Activated CD8-positive, alpha-beta memory T cell treated with anti-CD3 and anti-CD28 coated beads, Interleukin-2, amount 50 U/mL, for 48 hours (primary cell): Measurements from ENCODE around the gene HTR6.

Source experiments
- DNase-seq: peaks from one replicate; pipeline ENCODE4 v3.0.0-alpha.2; 2020

Gene HTR6

DNA sequence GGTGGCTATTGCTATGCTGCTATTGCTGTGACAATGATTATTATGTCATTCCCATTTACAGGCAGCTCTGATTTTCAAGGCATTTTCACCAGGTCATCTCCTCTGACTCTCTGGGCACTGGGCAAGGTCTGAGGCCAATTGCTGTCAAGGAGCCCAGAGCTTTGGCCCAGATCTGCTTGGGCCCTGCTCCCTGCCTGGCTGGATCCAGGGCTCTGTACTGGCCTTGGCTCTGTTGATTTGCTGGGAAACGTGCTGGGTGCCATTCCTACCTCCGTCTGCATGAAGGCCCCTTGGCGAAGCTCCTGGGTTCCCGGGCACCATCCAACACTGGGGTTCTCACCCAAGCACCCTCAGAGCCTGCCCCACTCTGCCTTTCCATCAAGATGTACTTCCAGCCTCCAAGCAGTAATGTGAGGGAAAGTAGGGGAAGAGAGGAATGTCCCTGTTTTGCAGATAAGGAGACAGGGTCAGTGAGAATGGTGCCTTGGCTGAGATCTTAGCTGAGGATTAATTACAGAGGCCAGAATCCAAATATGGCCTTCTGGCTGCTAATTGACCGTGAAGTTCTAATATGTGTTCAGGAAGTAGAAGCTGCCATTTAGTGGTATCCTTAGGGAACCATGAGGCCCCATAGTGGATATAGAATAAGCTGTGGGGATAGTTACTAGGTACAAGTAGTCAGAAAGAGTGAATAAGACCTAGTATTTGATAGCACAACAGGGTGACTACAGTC, 63.9 kb downstream of the HTR6 start:
- DNase-seq, result no peak

DNA sequence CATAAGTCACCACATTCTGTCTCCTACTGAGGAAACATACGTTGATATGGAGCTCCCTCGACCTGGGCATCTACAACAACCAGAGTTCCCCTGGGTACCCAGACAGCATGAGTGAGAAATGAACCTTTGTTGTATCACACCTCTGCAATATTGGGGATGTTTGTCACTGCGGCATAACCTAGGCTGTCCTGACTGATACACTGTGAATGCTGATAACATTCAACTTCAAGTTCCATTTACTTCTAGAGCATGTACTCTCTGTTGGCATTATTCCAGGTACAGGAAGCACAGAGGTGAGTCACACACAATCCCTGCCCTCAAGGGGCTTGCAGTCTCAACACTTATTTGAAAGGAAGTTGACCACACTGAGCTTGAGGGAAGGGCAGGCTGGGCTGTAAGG, 65.6 kb downstream of the HTR6 start:
- DNase-seq, result no peak
